Ishikawa (cell line): Measurements from ENCODE around the gene KIF13A.

Source experiments
- CEBPB ChIP-seq: IDR thresholded peaks from 2 replicates; pipeline ENCODE4 v1.6.1; 2012
- CREB1 ChIP-seq: IDR thresholded peaks from 2 replicates; pipeline ENCODE4 v1.6.1; 2012; ENCODE audit warnings: low read depth
- EGR1 ChIP-seq: IDR thresholded peaks from 2 replicates; pipeline ENCODE4 v1.6.1; 2012
- EP300 ChIP-seq: IDR thresholded peaks from 2 replicates; pipeline ENCODE4 v1.6.1; 2012; ENCODE audit warnings: borderline replicate concordance
- FOXM1 ChIP-seq: IDR thresholded peaks from 2 replicates; pipeline ENCODE4 v1.6.1; 2012; ENCODE audit warnings: low read depth, borderline replicate concordance
- MAX ChIP-seq: IDR thresholded peaks from 2 replicates; pipeline ENCODE4 v1.6.1; 2012
- NFIC ChIP-seq: IDR thresholded peaks from 2 replicates; pipeline ENCODE4 v1.6.1; 2012
- RAD21 ChIP-seq: IDR thresholded peaks from 2 replicates; pipeline ENCODE4 v1.6.1; 2012; ENCODE audit warnings: low read depth
- REST ChIP-seq: IDR thresholded peaks from 2 replicates; pipeline ENCODE4 v1.6.1; 2012; ENCODE audit warnings: low read depth, mild to moderate bottlenecking
- TAF1 ChIP-seq: IDR thresholded peaks from 2 replicates; pipeline ENCODE4 v1.6.1; 2012; ENCODE audit warnings: low read depth, mild to moderate bottlenecking
- USF1 ChIP-seq: IDR thresholded peaks from 2 replicates; pipeline ENCODE4 v1.6.1; 2012
- YY1 ChIP-seq: IDR thresholded peaks from 2 replicates; pipeline ENCODE4 v1.6.1; 2012; ENCODE audit warnings: low read depth

- TF ChIP-seq CREB1 (no peak), USF1 (no peak), TAF1 (no peak), EP300 (no peak), MAX (no peak), RAD21 (no peak), YY1 (no peak), NFIC (no peak), REST (no peak), EGR1 (no peak), CEBPB (no peak), FOXM1 (no peak)
These were observed 22.0 kb downstream of the KIF13A start for GRCh38 chr6:17965397-17965796.
